ENCODE results near the gene WDR1. TPM values are rescaled to one million over a fixed set of nuclear protein-coding genes. Genes with fewer than 3 reads are reported as not detected.

The WDR1 gene
- polyA plus RNA-seq, 2 of the 4 experiments (the other 2 are of a cell fraction): 251 to 326 TPM

GRCh38 chr4:10122236-10122932 is 5.8 kb upstream of the WDR1 start:
- FAIRE-seq: no peak
- no peaks in the 10 kb centered on the region for H3K9me3 ChIP-seq
- no peak for DNase-seq (ENCODE audit: low read depth in 1 of 2, low spot score in 1 of 2)
- no peak overlapping the region for H3K4me3 ChIP-seq
- H3K27ac ChIP-seq: no peak overlapping the region
- no peak overlapping the region for H3K4me2 ChIP-seq
- CTCF ChIA-PET: interaction anchor here (1.2 kb wide), 1 partner anchor 109 kb away, joined by 3 read pairs; no protein-coding TSS in a partner anchor
- POLR2A ChIA-PET: no interaction called here
- no peak for TF ChIP-seq NPAS2 (CRISPR knock-in tag; IDR thresholded peaks at IDR 0.05; ENCODE audit: borderline replicate concordance)
- WGBS (ENCODE audit: missing lambda C conversion rate): 61% methylated on average over 10 of the region's 12 CpGs
- ATAC-seq: no peak
- H3K4me1 ChIP-seq: peaks cover 4% of the 10 kb centered on the region; the same call in 2 of the 3 replicates

- Histone ChIP-seq H3K27ac (no peak overlapping the region), H3K4me1 (peaks cover 5% of the 10 kb centered on the region; the same call in 2 of the 3 replicates), H3K4me3 (no peak overlapping the region), H3K9me3 (no peaks in the 10 kb centered on the region), H3K4me2 (no peak overlapping the region)
- TF ChIP-seq RNF2 (IDR thresholded peaks at IDR 0.05; ENCODE audit: borderline replicate concordance, low read depth) (no peak), PHF8 (IDR thresholded peaks at IDR 0.05; ENCODE audit: borderline replicate concordance, low read depth) (no peak)
- ATAC-seq (no peak), DNase-seq (ENCODE audit: low read depth in 1 of 2, low spot score in 1 of 2) (no peak), FAIRE-seq (no peak)
- 54% methylated on average over 10 of the region's 10 CpGs for WGBS (ENCODE audit: missing lambda C conversion rate)
- ChIA-PET POLR2A (no interaction called here), CTCF (interaction anchor here (1.2 kb wide), 1 partner anchor 108 kb away, joined by 3 read pairs; no protein-coding TSS in a partner anchor)
Observed at GRCh38 chr4:10121568-10122208, 5.1 kb upstream of the WDR1 start.

GRCh38 chr4:10120943-10121567 is 4.5 kb upstream of the WDR1 start:
- Histone ChIP-seq H3K4me1 (peaks cover 5% of the 10 kb centered on the region; the same call in 2 of the 3 replicates), H3K9me3 (no peaks in the 10 kb centered on the region), H3K4me3 (no peak overlapping the region), H3K27ac (no peak overlapping the region), H3K4me2 (no peak overlapping the region)
- ATAC-seq (no peak), FAIRE-seq (no peak), DNase-seq (ENCODE audit: low read depth in 1 of 2, low spot score in 1 of 2) (no peak)
- WGBS (ENCODE audit: missing lambda C conversion rate): 90% methylated on average over 7 of the region's 11 CpGs
- ChIA-PET POLR2A (no interaction called here), CTCF (interaction anchor here (1.2 to 1.5 kb wide), 2 partner anchors 36 to 107 kb away, joined by 3 read pairs; no protein-coding TSS in a partner anchor)
- TF ChIP-seq CHD2 (IDR thresholded peaks at IDR 0.05; ENCODE audit: low read length, partially characterized antibody) (no peak), MYC (IDR thresholded peaks at IDR 0.05; ENCODE audit: borderline replicate concordance, low read length) (no peak), HDAC2 (IDR thresholded peaks at IDR 0.05) (no peak), POLR2AphosphoS2 (conservative IDR thresholded peaks at IDR 0.05; ENCODE audit: low read length) (no peak), RFX5 (IDR thresholded peaks at IDR 0.05) (no peak), JUNB (IDR thresholded peaks at IDR 0.05) (no peak), SMC3 (IDR thresholded peaks at IDR 0.05) (no peak), BCL3 (IDR thresholded peaks at IDR 0.05) (no peak), ZNF302 (CRISPR knock-in tag; IDR thresholded peaks at IDR 0.05) (no peak), CEBPB (IDR thresholded peaks at IDR 0.05) (no peak), MAX (IDR thresholded peaks at IDR 0.05) (no peak), TFCP2L1 (CRISPR knock-in tag; IDR thresholded peaks at IDR 0.05) (no peak), SREBF2 (IDR thresholded peaks at IDR 0.05) (no peak), PBX3 (IDR thresholded peaks at IDR 0.05) (no peak), ZC3H11A (IDR thresholded peaks at IDR 0.05) (no peak), JUN (IDR thresholded peaks at IDR 0.05) (no peak), GATA3 (IDR thresholded peaks at IDR 0.05; ENCODE audit: borderline replicate concordance) (no peak), BHLHE40 (IDR thresholded peaks at IDR 0.05; ENCODE audit: low read depth, low read length) (no peak), REST (IDR thresholded peaks at IDR 0.05) (no peak), HEYL (CRISPR knock-in tag; IDR thresholded peaks at IDR 0.05) (no peak)
